GM18909 (cell line): ENCODE measurements around the gene CRYBB1.

Experiments
- ATAC-seq: cut with Tn5 transposase; IDR thresholded peaks from one replicate; pipeline ENCODE4 v1.9.1; 2021; ENCODE audit warnings: mild to moderate bottlenecking; ENCODE audit not compliant: unreplicated experiment, poor library complexity

Gene CRYBB1

GRCh38 chr22:26559961-26560575 is 57.8 kb downstream of the CRYBB1 start:
- ATAC-seq: no peak

DNA sequence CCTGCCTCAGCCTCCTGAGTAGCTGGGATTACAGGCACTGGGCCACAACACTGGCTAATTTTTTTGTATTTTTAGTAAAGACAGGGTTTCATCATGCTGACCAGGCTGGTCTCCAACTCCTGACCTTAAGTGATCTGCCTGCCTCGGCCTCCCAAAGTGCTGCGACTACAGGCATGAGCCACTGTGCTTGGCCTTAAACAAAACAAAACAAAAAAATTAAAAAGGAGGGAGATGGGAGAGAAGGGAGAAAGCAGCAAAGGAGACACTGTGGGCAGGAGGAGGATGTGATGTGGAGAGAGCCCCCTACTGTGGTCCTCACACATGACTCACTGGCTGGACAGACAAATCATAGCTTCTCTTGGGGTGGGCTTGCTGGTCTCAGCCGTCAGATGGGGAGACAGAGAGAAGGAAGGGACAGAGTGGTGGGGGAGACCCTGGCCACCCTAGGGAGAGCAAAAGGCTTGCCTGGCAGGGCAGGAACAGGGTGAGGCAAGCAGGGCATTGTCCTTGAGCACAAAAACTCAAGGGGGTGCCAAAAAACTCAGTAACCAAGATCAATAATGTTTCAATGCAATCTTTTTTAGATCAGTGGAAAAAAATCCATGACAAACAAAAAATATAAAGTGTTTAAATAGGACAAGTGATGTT is 59.5 kb downstream of the CRYBB1 start:
- ATAC-seq: no peak

- no peak for ATAC-seq
These were observed 60.9 kb downstream of the CRYBB1 start for GRCh38 chr22:26556904-26557303.

GRCh38 chr22:26555478-26555877 is 62.3 kb downstream of the CRYBB1 start:
- ATAC-seq: no peak

- ATAC-seq: no peak
These were observed 62.9 kb downstream of the CRYBB1 start for GRCh38 chr22:26554956-26555355.

DNA sequence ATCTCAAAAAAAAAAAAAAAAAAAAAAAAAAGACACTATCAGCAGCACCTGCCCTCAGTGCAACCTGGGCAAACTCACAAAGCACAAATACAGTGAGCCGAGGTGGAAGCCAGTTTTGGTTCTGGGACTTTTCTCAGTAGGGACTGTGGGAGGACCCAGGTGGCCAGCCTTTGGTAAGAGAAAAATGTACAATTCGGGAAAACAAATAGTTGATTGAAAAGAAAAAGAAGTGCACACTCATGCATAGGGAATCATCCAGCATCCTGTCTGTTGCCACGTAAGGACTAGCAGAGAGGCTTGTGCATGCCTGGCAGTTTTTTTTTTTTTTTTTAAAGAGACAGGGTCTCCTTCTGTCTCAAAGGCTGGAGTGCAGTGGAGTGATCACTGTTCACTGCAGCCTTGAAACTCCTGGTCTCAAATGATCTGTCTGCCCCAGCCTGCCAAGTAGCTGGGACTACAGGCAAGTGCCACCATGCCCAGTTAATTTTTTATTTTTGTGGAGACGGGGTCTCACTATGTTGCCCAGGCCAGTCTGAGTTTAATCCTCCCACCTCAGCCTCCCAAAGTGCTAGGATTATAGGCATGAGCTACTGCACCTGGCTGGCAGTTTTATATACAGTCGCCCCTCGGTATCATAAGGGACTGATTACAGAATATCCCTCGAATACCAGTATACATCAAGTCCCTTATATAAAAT is 64.6 kb downstream of the CRYBB1 start:
- no peak for ATAC-seq

- ATAC-seq: no peak
These were observed 65.4 kb downstream of the CRYBB1 start for GRCh38 chr22:26552466-26552865.

GRCh38 chr22:26551568-26551967 is 66.3 kb downstream of the CRYBB1 start:
- no peak for ATAC-seq

GRCh38 chr22:26550498-26551033 is 67.3 kb downstream of the CRYBB1 start:
- ATAC-seq: no peak

DNA sequence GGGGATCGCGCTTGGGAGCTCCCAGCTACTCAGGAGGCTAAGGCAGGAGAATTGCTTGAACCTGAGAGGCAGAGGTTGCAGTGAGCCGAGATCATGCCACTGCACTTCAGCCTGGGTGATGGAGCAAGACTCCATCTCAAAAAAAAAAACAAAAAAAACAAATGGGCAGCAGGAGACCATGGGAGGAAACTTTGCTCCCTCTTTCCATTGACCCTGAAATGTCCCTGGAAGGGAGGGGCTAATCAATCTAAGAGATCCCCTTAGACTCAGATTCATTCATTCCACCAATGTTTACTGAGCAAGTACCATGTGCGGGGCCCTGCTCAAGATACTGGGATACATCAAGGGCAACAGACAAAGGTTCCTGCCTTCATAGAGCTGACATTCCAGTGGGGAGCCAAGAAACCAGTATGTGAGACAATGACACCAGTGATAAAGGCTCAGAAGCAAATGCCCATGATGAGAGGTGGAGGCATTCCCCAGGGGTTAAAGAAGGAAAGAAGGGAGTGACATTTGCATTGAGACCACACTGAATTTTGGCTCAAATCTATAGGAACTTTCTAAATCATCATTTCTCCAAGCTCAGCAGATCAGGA is 67.8 kb downstream of the CRYBB1 start:
- no peak for ATAC-seq
